Gastrocnemius medialis (tissue), 4 donors: Measurements from ENCODE around the gene DTNB. TPM values are rescaled to one million over a fixed set of nuclear protein-coding genes. Genes with fewer than 3 reads are reported as not detected.

ENCODE experiments used
- ATAC-seq, 2 donors: fragments of 150-250 bp; one replicate each; pipeline ENCODE4 v1.9.1; 2016
- DNase-seq, 2 donors: peaks; one replicate each; pipeline ENCODE4 v3.0.0-alpha.2; 2019
- H3K27ac ChIP-seq, 4 donors: fragments of 200-600 bp; sonication (generic); 1 replicate in 1 of 4; 2 replicates in 3 of 4; pipeline ENCODE4 v1.5.1; 2016 to 2018; ENCODE audit warnings: mild to moderate bottlenecking in 2 of 4, moderate library complexity in 1 of 4
- H3K27me3 ChIP-seq, 3 donors: fragments of 200-600 bp; sonication (generic) in 2 of 3; 1 replicate in 1 of 3; 2 replicates in 2 of 3; pipeline versions ENCODE4 v1.5.1 to v1.6.0; 2016 to 2019; ENCODE audit warnings: mild to moderate bottlenecking in 1 of 3, moderate library complexity in 1 of 3
- H3K36me3 ChIP-seq, 2 donors: fragments of 200-600 bp; sonication (generic) in 1 of 2; one replicate each; pipeline ENCODE4 v1.5.1; 2017 to 2018
- H3K4me1 ChIP-seq, 2 donors: fragments of 200-600 bp; sonication (generic) in 1 of 2; one replicate each; pipeline ENCODE4 v1.5.1; 2016 to 2017; ENCODE audit warnings: mild to moderate bottlenecking in 2 of 2
- H3K4me3 ChIP-seq, 4 donors: fragments of 200-600 bp; sonication (generic) in 3 of 4; 1 replicate in 1 of 4; 2 replicates in 3 of 4; pipeline ENCODE4 v1.5.1; 2016 to 2019; ENCODE audit warnings: mild to moderate bottlenecking in 2 of 4
- H3K9me3 ChIP-seq, 3 donors: fragments of 200-600 bp; sonication (generic) in 2 of 3; 1 replicate in 1 of 3; 2 replicates in 2 of 3; pipeline ENCODE4 v1.5.1; 2016 to 2019
- CTCF ChIP-seq, 5 experiments: fragments of 450-650 bp in 3 of 5; fragments of 200-600 bp in 2 of 5; sonication (generic) in 2 of 5; IDR thresholded peaks in 4 of 5; conservative IDR thresholded peaks in 1 of 5; 1 replicate in 4 of 5; 2 replicates in 1 of 5; pipeline ENCODE4 v1.5.1; 2016 to 2019; ENCODE audit warnings: antibody characterized with exemption in 5 of 5, mild to moderate bottlenecking in 3 of 5, moderate library complexity in 3 of 5
- POLR2A ChIP-seq, 2 donors: fragments of 450-650 bp; IDR thresholded peaks; one replicate each; pipeline ENCODE4 v1.6.1; 2017; ENCODE audit warnings: antibody characterized with exemption in 2 of 2, mild to moderate bottlenecking in 2 of 2, moderate library complexity in 2 of 2
- in situ Hi-C, 4 donors: fragments of 200-750 bp; cut with MboI; loops; one replicate each; pipeline versions ENCODE4 v1.15.0 to v1.8.0; 2017; ENCODE audit warnings: low sequenced_read_pairs in 4 of 4
- intact Hi-C: fragments of 100-400 bp; cut with DNase I; formaldehyde crosslinking; loops from one replicate; pipeline ENCODE4 v1.15.1; 2023; ENCODE audit warnings: low total_unique reads
- total RNA-seq, 4 donors: library from RNA; depleted of rRNA; stranded (reverse); fragments of >200 nt; gene quantifications; one replicate each; pipeline versions ENCODE4 v1.1.0 to v1.2.3, GENCODE V29; 2016

Gene DTNB
- total RNA-seq, 4 donors from 2014 or later, result 1.0 to 6.6 (median 4.1) TPM

GRCh38 chr2:25632396-25632795 is 41.0 kb downstream of the DTNB start:
- Histone ChIP-seq H3K27me3 (no peaks in the 10 kb centered on the region), H3K4me3 (no peak overlapping the region), H3K27ac (no peak overlapping the region), H3K4me1 (no peaks in the 10 kb centered on the region), H3K9me3 (no peaks in the 10 kb centered on the region), H3K36me3 (peaks cover 0 to 8% of the 10 kb centered on the region in 2 donors)
- no peak for ATAC-seq
- TF ChIP-seq CTCF (IDR thresholded peaks at IDR 0.05 in 4 of 5, conservative IDR thresholded peaks at IDR 0.05 in 1 of 5) (no peak), POLR2A (IDR thresholded peaks at IDR 0.05) (no peak)
- intact Hi-C loops, result no loop called here
- DNase-seq, result no peak
- in situ Hi-C loops, result no loop called here

GRCh38 chr2:25624635-25625034 is 48.7 kb downstream of the DTNB start:
- in situ Hi-C loops (no loop called here), intact Hi-C loops (no loop called here)
- H3K9me3 ChIP-seq, result no peaks in the 10 kb centered on the region
- TF ChIP-seq CTCF (IDR thresholded peaks at IDR 0.05 in 4 of 5, conservative IDR thresholded peaks at IDR 0.05 in 1 of 5), result no peak
- TF ChIP-seq POLR2A (IDR thresholded peaks at IDR 0.05), result no peak
- no peak overlapping the region for H3K4me3 ChIP-seq
- DNase-seq, result no peak
- H3K27me3 ChIP-seq, result no peaks in the 10 kb centered on the region
- peaks cover 0 to 8% of the 10 kb centered on the region in 2 donors for H3K36me3 ChIP-seq
- no peaks in the 10 kb centered on the region for H3K4me1 ChIP-seq
- ATAC-seq, result no peak
- H3K27ac ChIP-seq, result no peak overlapping the region

GRCh38 chr2:25623361-25623760 is 50.0 kb downstream of the DTNB start:
- no peak for ATAC-seq

GRCh38 chr2:25620711-25621110 is 52.7 kb downstream of the DTNB start:
- intact Hi-C loops (no loop called here), in situ Hi-C loops (no loop called here)
- Histone ChIP-seq H3K4me3 (no peak overlapping the region), H3K27ac (no peak overlapping the region), H3K9me3 (no peaks in the 10 kb centered on the region), H3K36me3 (no peaks in the 10 kb centered on the region), H3K4me1 (peaks cover 0 to 7% of the 10 kb centered on the region in 2 donors), H3K27me3 (no peaks in the 10 kb centered on the region)
- ATAC-seq (no peak), DNase-seq (no peak)
- TF ChIP-seq POLR2A (IDR thresholded peaks at IDR 0.05) (no peak), CTCF (IDR thresholded peaks at IDR 0.05 in 4 of 5, conservative IDR thresholded peaks at IDR 0.05 in 1 of 5) (no peak)

More at GRCh38 chr2:25623361-25623760, 50.0 kb downstream of the DTNB start:
- Histone ChIP-seq H3K4me1 (peaks cover 0 to 7% of the 10 kb centered on the region in 2 donors), H3K36me3 (peaks cover 0 to 8% of the 10 kb centered on the region in 2 donors), H3K27ac (no peak overlapping the region), H3K27me3 (no peaks in the 10 kb centered on the region), H3K4me3 (no peak overlapping the region), H3K9me3 (no peaks in the 10 kb centered on the region)
- DNase-seq, result no peak
- in situ Hi-C loops (no loop called here), intact Hi-C loops (no loop called here)
- TF ChIP-seq CTCF (IDR thresholded peaks at IDR 0.05 in 4 of 5, conservative IDR thresholded peaks at IDR 0.05 in 1 of 5) (no peak), POLR2A (IDR thresholded peaks at IDR 0.05) (no peak)

GRCh38 chr2:25620077-25620476 is 53.3 kb downstream of the DTNB start:
- TF ChIP-seq CTCF (IDR thresholded peaks at IDR 0.05 in 4 of 5, conservative IDR thresholded peaks at IDR 0.05 in 1 of 5), result no peak
- TF ChIP-seq POLR2A (IDR thresholded peaks at IDR 0.05), result no peak
- no peak for ATAC-seq
- H3K4me1 ChIP-seq, result peaks cover 0 to 7% of the 10 kb centered on the region in 2 donors
- no peak for DNase-seq
- no peaks in the 10 kb centered on the region for H3K9me3 ChIP-seq
- no peak overlapping the region for H3K4me3 ChIP-seq
- no peaks in the 10 kb centered on the region for H3K36me3 ChIP-seq
- no peaks in the 10 kb centered on the region for H3K27me3 ChIP-seq
- in situ Hi-C loops (no loop called here), intact Hi-C loops (no loop called here)
- H3K27ac ChIP-seq, result no peak overlapping the region
